Ishikawa (cell line): ENCODE measurements around the gene DOK3.
A peak's percentile ranks its signal among the peaks of the same experiment; 100 is the strongest.

Experiments used
- RAD21 ChIP-seq: IDR thresholded peaks from 2 replicates; pipeline ENCODE4 v1.6.1; 2012; ENCODE audit warnings: low read depth
- TAF1 ChIP-seq: IDR thresholded peaks from 2 replicates; pipeline ENCODE4 v1.6.1; 2012; ENCODE audit warnings: low read depth, mild to moderate bottlenecking
- TCF12 ChIP-seq: IDR thresholded peaks from 2 replicates; pipeline ENCODE4 v1.6.1; 2012; ENCODE audit warnings: low read depth
- ZBTB7A ChIP-seq: IDR thresholded peaks from 2 replicates; pipeline ENCODE4 v1.6.1; 2012; ENCODE audit warnings: low read depth
- TF ChIP-seq, protein P1 (sequence below): IDR thresholded peaks from 2 replicates; pipeline ENCODE4 v1.6.1; 2012; ENCODE audit warnings: low read depth, mild to moderate bottlenecking

DNA sequence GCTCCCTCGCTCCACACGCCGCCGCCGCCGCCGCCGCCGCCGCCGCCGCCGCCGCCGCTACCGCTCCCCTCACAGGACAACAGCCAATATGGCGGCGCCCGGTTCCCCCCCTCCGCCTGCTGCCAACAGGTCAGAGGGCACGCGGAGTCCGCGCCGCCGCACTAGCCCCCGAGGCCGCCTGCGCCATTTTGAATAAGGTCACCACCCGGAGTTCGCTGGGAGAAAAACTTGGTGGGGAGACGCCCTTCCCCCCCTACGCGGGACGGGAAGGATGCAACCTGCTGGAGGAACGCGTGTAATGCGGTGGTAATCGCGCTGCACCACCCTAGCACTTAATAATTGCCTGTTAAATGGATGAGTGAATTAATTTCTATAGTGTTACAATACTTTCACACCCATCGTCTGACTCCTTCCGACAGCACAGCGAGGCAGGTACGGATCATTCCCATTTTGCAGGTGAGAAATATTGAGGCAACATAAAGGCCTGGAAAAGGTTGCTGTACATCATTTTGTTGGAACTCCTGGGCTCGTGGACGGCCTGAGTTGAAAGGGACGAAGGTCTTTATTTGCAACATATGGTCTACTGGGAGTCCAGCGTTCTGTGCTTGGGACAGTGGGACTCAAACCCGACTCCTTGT is 45.0 kb upstream of the DOK3 start, which contains the start of gene FAM193B:
- TF ChIP-seq TCF12 (0 out of 2 replicates have a peak, but pooled peaks have one; percentile 30), RAD21 (no peak), TAF1 (peak; percentile 36; the same call in 1 of the 2 replicates), ZBTB7A (no peak)
- TF ChIP-seq, protein P1, sequence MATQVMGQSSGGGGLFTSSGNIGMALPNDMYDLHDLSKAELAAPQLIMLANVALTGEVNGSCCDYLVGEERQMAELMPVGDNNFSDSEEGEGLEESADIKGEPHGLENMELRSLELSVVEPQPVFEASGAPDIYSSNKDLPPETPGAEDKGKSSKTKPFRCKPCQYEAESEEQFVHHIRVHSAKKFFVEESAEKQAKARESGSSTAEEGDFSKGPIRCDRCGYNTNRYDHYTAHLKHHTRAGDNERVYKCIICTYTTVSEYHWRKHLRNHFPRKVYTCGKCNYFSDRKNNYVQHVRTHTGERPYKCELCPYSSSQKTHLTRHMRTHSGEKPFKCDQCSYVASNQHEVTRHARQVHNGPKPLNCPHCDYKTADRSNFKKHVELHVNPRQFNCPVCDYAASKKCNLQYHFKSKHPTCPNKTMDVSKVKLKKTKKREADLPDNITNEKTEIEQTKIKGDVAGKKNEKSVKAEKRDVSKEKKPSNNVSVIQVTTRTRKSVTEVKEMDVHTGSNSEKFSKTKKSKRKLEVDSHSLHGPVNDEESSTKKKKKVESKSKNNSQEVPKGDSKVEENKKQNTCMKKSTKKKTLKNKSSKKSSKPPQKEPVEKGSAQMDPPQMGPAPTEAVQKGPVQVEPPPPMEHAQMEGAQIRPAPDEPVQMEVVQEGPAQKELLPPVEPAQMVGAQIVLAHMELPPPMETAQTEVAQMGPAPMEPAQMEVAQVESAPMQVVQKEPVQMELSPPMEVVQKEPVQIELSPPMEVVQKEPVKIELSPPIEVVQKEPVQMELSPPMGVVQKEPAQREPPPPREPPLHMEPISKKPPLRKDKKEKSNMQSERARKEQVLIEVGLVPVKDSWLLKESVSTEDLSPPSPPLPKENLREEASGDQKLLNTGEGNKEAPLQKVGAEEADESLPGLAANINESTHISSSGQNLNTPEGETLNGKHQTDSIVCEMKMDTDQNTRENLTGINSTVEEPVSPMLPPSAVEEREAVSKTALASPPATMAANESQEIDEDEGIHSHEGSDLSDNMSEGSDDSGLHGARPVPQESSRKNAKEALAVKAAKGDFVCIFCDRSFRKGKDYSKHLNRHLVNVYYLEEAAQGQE, result no peak
